T-helper 1 cell treated with Interleukin-12 subunit alpha and Interleukin-12 subunit beta and Interleukin-4 antibody, amounts not matched to agents 30 ng/mL and 1 ng/mL, for 36 hours (primary cell): ENCODE measurements around the gene FHIT. TPM values are rescaled to one million over a fixed set of nuclear protein-coding genes. Genes with fewer than 3 reads are reported as not detected.

ENCODE experiments used
- intact Hi-C: fragments of 100-400 bp; cut with micrococcal nuclease; formaldehyde crosslinking; loops from one replicate; pipeline ENCODE4 v1.15.1; 2024
- total RNA-seq: library from RNA; stranded (reverse); gene quantifications from 2 replicates; pipeline ENCODE4 v1.2.3, GENCODE V29; 2022

FHIT gene
- total RNA-seq, 1 donor from 2014 or later, result 40.4 TPM

DNA sequence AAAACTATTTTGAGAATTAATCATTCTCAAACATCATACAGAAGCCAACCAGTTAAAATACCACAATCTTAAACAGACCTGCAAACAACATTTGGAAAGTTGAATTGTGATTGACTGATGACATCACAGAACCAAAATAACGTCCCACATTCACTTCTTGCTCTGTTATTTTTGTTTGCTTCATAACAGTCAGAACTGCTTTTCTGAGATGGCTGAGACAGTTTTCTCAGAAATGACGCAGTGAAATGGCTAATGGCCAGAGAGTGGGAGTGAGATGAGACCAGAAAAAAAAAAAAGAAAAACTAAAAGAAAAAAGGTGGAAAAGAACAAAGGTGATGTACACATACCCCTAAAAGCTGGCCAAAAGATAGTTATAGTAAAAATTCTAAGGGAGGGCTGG, 1061.2 kb downstream of the FHIT start:
- intact Hi-C loops, result loop anchor here (10.0 kb wide), 2 partner anchors 615 to 1065 kb away; partner anchors contain the start of gene FHIT

DNA sequence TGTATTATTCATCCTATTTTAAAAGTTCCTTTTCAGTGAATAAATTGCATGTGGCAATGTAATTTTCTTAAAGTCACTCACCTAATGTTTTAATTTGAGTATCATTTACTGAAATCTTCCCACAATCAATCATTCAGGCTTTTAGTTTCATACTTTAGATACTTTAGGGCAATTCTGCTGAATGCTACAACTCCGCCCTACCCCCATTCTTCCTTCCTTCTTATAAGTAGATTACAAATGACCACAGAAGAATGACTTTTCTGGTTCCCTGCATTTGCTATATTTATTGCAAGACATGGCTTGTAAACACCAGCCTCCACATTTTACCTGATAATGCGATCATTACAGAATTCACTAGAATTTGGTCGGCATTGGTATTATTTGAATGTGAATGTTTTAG, 1061.9 kb downstream of the FHIT start:
- intact Hi-C loops, result no loop called here

GRCh38 chr3:60188803-60189202, 1062.4 kb downstream of the FHIT start:
- intact Hi-C loops, result no loop called here

- intact Hi-C loops, result no loop called here
These were observed 1063.9 kb downstream of the FHIT start for GRCh38 chr3:60187343-60187742.

DNA sequence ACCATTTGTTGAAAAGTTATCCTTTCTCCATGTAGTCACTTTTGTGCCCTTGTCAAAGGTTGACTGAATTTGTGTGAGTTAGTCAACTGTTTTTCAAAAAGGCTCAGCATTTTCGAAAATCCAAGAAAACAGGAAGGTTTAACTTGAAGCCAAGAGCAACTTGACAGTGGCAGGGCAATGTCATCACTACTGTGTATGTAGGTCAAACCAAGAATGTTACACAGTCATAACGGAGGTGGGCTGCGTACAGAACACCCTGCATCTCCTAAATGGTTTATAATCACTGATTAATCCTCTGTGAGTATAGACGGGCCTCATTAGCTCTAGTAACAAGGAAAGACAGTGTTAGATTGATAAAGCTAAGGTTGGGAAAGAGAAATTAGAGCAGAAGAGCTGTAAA, 1064.9 kb downstream of the FHIT start:
- intact Hi-C loops, result no loop called here

DNA sequence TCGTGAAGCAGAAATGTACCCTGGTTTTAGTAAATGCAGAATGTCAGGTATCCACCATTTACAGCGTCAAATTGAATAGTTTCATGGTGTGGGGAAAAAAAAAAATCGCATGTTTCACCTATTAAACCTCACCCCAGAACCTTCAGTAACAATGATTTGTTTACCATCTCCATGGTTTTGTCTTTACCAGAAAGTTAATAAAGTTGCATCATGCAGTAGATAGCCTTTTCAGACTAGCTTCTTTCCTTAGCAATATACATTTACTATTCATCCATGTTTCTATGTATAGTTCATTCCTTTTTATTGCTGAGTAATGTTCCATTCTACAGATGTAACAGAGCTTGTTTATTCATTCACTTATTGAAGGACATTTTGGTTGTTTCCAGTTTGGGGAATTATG, 1066.1 kb downstream of the FHIT start:
- intact Hi-C loops, result no loop called here

DNA sequence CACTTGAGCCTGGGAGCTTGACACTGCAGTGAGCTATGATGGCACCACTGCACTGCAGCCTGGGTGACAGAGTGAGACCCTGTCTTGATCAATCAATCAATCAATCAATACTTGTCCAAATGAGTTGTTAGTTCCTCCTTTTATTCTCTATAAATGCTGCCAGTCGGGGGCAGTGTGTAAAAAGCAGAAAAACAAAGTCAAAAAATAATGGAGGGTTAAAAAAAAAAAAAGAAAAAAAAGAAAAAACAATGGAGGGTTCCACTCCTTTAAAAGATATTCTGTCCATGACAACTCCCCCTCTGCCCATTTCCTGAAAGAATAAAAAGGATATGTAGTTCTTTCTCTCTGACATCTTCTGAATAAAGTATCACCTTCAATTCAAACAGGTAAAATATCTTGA, 1068.6 kb downstream of the FHIT start:
- intact Hi-C loops, result no loop called here

DNA sequence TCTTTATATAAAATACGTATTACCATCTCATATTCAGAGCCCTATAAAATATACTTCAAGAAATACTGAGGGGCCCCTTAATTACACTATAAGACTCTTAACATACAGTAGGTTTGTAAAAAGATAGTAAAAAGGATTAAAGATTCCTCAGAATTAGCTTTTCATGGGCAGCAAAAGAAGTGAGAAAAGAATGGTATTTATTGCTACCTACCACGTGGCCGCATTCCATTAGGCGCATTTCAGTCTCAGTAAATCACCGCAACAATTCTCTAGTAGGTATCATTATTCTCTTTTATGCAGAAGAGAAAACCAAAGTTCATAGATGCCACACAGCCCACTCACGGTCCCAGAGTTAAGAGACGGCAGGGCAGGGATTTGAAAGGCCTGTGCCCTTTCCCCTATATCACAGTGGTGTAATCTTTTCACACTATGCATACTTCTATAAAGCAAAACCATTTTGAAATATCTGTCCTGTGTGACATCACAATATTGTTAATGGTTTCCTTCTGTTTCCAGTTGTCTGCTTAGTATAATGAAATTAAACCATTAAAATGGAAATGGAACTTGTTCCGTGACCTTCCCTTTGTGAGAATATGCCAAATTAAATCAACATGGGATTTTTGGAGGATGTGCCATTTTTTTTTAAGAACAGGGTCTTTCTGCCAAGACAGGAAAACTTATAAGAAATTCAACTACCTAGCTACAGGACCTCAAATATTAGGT, 1072.2 kb downstream of the FHIT start:
- intact Hi-C loops, result no loop called here

GRCh38 chr3:60177726-60178125, 1073.5 kb downstream of the FHIT start:
- intact Hi-C loops, result no loop called here

- intact Hi-C loops, result no loop called here
These were observed 1074.6 kb downstream of the FHIT start for GRCh38 chr3:60176614-60177013.

- intact Hi-C loops, result no loop called here
These were observed 1075.6 kb downstream of the FHIT start for GRCh38 chr3:60175680-60176079.

DNA sequence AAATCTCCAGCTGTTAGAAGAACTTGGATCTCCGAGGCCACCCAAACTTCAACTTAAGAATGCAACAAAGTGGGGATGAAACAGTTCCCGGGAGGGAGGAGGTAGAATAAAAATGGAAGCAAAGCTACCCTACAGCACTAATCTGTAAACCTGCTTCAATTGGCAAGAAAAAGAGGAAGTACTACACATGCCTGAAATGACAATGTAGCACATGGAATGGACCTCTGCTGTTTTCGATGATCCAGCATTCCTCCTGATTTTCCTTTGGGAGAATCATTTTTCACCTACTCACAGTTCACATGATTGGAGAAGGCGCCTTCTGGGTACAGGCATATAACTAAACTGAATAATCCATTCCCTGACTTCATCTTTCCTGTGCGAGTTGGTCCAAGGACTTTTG, 1081.5 kb downstream of the FHIT start:
- intact Hi-C loops, result no loop called here

GRCh38 chr3:60167186-60167585, 1084.1 kb downstream of the FHIT start:
- intact Hi-C loops, result no loop called here

DNA sequence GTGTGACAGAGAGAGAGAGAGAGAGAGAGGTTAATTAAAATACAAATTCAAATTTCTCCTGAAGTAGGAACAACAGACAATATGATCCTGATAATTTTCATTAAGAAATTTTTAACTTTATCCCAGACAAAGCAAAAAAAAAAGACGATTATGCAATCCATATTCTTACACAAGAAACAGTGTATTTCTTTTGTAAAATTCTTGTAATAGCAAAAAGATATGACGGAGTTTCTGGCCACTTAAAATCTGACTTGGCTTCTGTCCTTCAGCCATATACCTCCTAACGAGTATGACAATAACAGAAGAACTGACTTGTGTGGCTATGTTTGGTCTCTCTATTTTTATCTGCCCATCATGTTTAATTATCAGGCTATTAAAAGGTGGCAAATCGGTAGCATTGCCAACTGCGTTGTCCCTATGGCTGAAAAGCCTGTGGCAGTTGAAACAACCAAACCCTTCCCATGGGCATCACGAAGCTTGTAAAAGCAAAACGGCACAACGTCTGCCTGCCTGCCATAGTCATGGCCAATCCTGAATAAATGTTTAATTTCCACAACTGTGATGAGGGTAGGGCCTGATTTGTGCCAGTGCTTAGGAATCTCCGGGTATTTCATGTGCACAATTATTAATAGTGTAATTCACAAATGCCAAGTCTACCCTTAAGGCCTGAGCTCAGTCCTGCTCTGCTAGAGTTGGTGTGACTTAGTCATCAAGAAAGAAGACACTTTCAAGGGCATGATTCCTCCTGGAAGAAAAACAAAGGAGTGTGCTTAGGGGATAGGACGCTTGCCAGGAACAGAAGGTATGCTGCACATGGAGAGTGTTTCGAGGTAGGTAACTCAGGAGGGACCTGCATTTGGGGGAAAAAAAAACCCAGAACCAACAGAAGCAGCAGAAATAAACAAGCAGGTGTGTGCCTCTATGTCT, 1090.2 kb downstream of the FHIT start:
- intact Hi-C loops, result no loop called here

GRCh38 chr3:60160111-60160821, 1091.0 kb downstream of the FHIT start:
- intact Hi-C loops, result no loop called here

- intact Hi-C loops, result no loop called here
These were observed 1093.2 kb downstream of the FHIT start for GRCh38 chr3:60158035-60158434.

GRCh38 chr3:60154011-60154410, 1097.2 kb downstream of the FHIT start:
- intact Hi-C loops, result no loop called here

GRCh38 chr3:60153221-60153999, 1097.8 kb downstream of the FHIT start:
- intact Hi-C loops, result no loop called here

DNA sequence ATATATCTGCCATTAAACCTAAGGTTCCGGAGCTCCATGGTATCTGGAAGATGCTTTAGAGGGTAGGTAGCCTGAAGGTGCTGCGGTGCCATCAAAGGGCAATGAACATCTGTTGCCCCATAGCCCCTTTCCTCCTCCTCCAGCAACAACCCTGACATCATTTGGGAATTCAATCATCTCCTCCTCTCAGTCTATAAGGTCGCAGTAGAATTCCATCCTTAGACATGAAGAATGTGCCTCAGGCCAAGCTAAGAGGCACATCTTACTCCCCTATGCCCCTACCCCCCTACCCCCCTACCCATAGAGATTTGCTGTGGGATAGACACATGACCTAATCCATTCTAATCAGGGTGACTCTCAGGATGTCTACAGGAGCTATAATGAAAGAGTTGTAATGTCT, 1101.8 kb downstream of the FHIT start:
- intact Hi-C loops, result no loop called here

DNA sequence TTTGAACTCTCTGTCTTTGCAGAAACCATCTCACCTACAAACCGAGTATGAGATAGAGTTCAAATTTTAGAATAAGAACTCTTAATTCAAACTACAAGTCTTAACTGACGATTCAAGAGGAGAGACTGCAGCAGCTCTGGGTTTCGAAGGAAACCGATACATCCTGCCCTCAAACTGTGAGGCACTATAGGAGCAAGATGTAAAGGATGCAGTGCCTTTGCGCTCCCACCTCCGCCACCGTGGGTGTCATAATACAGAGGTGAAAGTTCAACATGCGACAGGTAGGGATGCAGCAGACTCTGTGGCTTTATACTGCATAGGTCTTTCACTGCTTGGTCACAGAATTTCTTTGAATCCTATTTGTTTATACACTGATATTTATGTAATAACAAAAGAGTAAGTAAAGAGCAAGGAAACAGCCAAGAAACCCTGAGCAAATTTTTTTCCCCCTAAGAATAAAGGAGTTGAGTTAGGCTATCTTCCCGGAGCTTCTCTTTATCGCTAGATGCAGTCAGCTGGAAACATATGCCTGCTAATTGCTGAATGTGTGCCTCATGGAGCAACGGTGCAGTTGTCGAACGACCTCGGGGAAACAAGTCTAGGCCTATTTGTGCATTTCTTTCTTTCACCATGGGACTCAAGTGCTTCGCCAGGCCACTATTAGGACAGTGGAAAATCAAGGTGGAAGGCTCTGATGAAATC, 1103.9 kb downstream of the FHIT start:
- intact Hi-C loops, result no loop called here
